HG02852 (cell line): ENCODE measurements around the gene MORC4.
A peak's percentile ranks its signal among the peaks of the same experiment; 100 is the strongest.

ENCODE experiments used
- ATAC-seq: cut with Tn5 transposase; IDR thresholded peaks from one replicate; pipeline ENCODE4 v1.9.1; 2021; ENCODE audit warnings: mild to moderate bottlenecking, moderate library complexity; ENCODE audit not compliant: unreplicated experiment

Gene MORC4

GRCh38 chrX:106917830-106918500 is 82.0 kb downstream of the MORC4 start:
- ATAC-seq = no peak

GRCh38 chrX:106912864-106913263 is 87.1 kb downstream of the MORC4 start:
- ATAC-seq = no peak

GRCh38 chrX:106906361-106906760 is 93.7 kb downstream of the MORC4 start:
- ATAC-seq = no peak

GRCh38 chrX:106905064-106905708 is 94.8 kb downstream of the MORC4 start:
- ATAC-seq = no peak

- ATAC-seq = no peak
Measured at GRCh38 chrX:106903856-106904528, 96.0 kb downstream of the MORC4 start.

GRCh38 chrX:106903291-106903824 is 96.7 kb downstream of the MORC4 start, which contains the start of gene RIPPLY1:
Gene RIPPLY1, minus strand, starts transcription at chrX:106903341. Its CDS starts 54 bp downstream, at chrX:106903287.
- no peak for ATAC-seq

GRCh38 chrX:106902684-106903083 is 97.3 kb downstream of the MORC4 start:
- no peak for ATAC-seq

- ATAC-seq = no peak
Measured at GRCh38 chrX:106901781-106902219, 98.2 kb downstream of the MORC4 start.

- ATAC-seq = no peak
Measured at GRCh38 chrX:106901341-106901740, 98.7 kb downstream of the MORC4 start.

GRCh38 chrX:106899841-106900240 is 100.2 kb downstream of the MORC4 start:
- no peak for ATAC-seq

- no peak for ATAC-seq
Measured at GRCh38 chrX:106899276-106899675, 100.7 kb downstream of the MORC4 start.

GRCh38 chrX:106898462-106898861 is 101.5 kb downstream of the MORC4 start:
- peak; percentile 72 for ATAC-seq

- ATAC-seq = no peak
Measured at GRCh38 chrX:106897259-106897658, 102.8 kb downstream of the MORC4 start.

GRCh38 chrX:106894978-106895452 is 105.0 kb downstream of the MORC4 start:
- no peak for ATAC-seq

- peak; percentile 89 for ATAC-seq
Measured at GRCh38 chrX:106894392-106894909, 105.6 kb downstream of the MORC4 start.

- no peak for ATAC-seq
Measured at GRCh38 chrX:106891762-106892460, 108.1 kb downstream of the MORC4 start.
